Vagina (tissue), 2 donors: ENCODE measurements around the gene SIK3.

ENCODE experiments used
- CTCF ChIP-seq, 3 experiments: fragments of 450-650 bp in 2 of 3; fragments of 200-600 bp in 1 of 3; sonication (generic) in 1 of 3; IDR thresholded peaks; one replicate each; pipeline ENCODE4 v1.5.1; 2017 to 2019; ENCODE audit warnings: antibody characterized with exemption in 3 of 3, mild to moderate bottlenecking in 2 of 3, moderate library complexity in 2 of 3
- POLR2A ChIP-seq, 2 donors: fragments of 450-650 bp; IDR thresholded peaks; one replicate each; pipeline ENCODE4 v1.6.1; 2017; ENCODE audit warnings: antibody characterized with exemption in 2 of 2, mild to moderate bottlenecking in 2 of 2, moderate library complexity in 2 of 2
- POLR2AphosphoS5 ChIP-seq, 2 donors: sonication (generic); formaldehyde crosslinking; IDR thresholded peaks; one replicate each; pipeline ENCODE4 v1.9.0; 2017; ENCODE audit warnings: antibody characterized with exemption in 2 of 2, mild to moderate bottlenecking in 2 of 2, low read depth in 1 of 2; ENCODE audit not compliant: insufficient read depth in 1 of 2

- no peak for TF ChIP-seq CTCF (IDR thresholded peaks at IDR 0.05)
- TF ChIP-seq POLR2A (IDR thresholded peaks at IDR 0.05): no peak
- no peak for TF ChIP-seq POLR2AphosphoS5 (IDR thresholded peaks at IDR 0.05; ENCODE audit: insufficient read depth in 1 of 2, low read depth in 1 of 2)
Measured at GRCh38 chr11:116972691-116973090, 125.5 kb downstream of the SIK3 start.
